Measurements from ENCODE around the gene KLF13.

DNA sequence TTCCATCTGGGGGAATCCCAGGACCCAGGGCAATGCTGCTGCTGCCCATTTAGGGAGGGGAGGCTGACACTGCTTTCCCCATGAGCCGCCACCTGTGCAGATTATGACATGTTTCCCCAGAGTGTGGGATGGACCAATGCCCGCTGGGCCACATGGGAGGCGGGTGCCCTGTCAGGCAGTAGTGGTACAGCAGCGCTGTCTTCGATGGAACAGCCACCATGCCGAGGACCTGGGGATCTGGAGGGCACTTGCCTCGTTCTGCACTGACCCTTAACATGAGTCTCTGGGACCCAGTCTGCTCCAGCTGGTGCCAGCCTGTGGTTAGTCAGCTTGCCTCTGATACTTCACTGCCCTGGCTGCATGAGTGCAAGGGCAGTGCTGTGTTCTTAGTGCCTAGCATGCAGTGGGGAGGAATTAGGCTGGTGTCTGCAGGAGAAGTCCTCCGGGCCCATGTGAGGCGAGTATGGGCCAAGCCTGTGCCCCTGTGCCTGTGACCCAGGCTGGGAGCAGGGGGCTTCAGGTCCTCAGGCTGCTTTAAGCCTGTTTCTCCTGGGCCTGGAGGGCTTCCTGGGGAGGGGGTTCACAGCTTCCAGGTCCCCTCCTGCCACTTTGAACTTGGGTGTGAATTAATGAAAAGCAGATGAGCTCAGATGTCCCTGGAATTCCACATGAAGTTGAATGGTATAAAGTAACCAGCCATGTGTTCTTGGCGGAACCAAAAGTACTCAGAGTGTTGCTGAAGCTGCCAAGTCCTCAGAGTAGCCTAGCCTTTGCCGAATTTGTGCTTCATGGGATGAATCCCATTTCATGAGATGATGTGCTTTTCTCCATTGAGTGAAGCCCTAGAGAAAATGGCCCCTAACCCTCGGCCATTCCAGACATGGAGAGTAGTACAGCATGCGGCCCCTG is 22.9 kb downstream of the KLF13 start:
- TF ChIP-seq TARDBP (IDR thresholded peaks at IDR 0.05) (no peak), BHLHE40 (IDR thresholded peaks at IDR 0.05; ENCODE audit: borderline replicate concordance) (no peak), LEF1 (IDR thresholded peaks at IDR 0.05; ENCODE audit: borderline replicate concordance) (no peak), FOXM1 (IDR thresholded peaks at IDR 0.05; ENCODE audit: borderline replicate concordance) (no peak), ARNT (IDR thresholded peaks at IDR 0.05) (no peak), CTBP1 (IDR thresholded peaks at IDR 0.05; ENCODE audit: borderline replicate concordance) (no peak), SP1 (IDR thresholded peaks at IDR 0.05) (no peak)
